MM.1S (cell line): Measurements from ENCODE around the gene CKS2.

ENCODE experiments used
- EZH2 ChIP-seq: fragments of 300-600 bp; sonication (generic); optimal IDR thresholded peaks from 2 replicates; pipeline ENCODE3; 2017; ENCODE audit warnings: low read depth, mild to moderate bottlenecking, antibody characterized with exemption, low read length, mixed read lengths
- EZH2phosphoT487 ChIP-seq: fragments of 300-600 bp; sonication (generic); IDR thresholded peaks from 2 replicates; pipeline ENCODE4 v1.6.1; 2018; ENCODE audit warnings: antibody characterized with exemption, low read length
- TF ChIP-seq, protein P1 (sequence below): fragments of 300-600 bp; sonication (generic); IDR thresholded peaks from 2 replicates; pipeline ENCODE4 v1.5.1; 2016; ENCODE audit warnings: antibody characterized with exemption, low read length, mixed read lengths

DNA sequence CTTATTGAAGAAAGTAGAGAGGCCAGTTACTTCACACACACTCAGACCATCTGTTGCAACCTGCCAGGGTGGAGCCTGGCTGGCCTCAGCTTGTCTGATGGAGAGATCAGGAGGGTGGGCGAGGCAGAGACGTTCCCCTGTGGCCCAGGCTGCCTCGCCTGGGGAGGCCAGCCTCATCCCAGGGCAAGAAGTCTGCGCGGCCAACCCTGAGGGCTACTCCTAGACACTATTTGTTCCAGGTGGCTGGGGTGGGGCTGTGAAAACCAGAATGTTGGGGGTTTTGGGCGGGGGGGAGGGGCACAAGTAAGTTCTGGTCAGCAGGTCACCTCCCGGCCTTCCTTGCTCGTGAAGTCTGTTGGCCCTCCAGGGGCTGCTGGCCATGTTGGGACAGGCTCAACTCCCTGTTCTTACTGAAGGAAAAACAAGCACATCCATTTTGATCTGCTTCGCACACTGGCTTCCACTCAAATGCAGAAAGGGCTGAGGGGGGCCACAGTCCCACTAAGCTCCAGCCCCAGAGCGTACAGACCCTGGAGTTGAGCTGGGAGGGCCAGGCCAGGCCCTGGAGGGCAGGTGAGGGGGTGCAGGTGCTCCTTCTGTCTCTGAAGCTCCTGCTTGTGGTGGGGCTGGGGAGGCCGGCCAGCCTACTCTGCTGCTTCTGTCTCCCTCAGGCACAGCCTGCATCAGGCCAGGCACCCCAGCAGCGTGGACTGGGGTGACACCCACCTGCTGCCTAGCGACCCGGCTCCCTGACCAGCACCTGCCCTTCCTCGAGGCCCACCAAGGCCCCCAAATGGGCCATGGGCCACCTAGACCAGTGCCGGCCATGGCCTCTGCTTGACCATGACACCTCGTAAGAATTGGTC is 53.9 kb downstream of the CKS2 start:
- TF ChIP-seq, protein P1, sequence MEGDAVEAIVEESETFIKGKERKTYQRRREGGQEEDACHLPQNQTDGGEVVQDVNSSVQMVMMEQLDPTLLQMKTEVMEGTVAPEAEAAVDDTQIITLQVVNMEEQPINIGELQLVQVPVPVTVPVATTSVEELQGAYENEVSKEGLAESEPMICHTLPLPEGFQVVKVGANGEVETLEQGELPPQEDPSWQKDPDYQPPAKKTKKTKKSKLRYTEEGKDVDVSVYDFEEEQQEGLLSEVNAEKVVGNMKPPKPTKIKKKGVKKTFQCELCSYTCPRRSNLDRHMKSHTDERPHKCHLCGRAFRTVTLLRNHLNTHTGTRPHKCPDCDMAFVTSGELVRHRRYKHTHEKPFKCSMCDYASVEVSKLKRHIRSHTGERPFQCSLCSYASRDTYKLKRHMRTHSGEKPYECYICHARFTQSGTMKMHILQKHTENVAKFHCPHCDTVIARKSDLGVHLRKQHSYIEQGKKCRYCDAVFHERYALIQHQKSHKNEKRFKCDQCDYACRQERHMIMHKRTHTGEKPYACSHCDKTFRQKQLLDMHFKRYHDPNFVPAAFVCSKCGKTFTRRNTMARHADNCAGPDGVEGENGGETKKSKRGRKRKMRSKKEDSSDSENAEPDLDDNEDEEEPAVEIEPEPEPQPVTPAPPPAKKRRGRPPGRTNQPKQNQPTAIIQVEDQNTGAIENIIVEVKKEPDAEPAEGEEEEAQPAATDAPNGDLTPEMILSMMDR = no peak
- TF ChIP-seq EZH2 (no peak), EZH2phosphoT487 (no peak)
